Left kidney (tissue), 2 donors: ENCODE data around the gene DMXL1. TPM values are rescaled to one million over a fixed set of nuclear protein-coding genes. Genes with fewer than 3 reads are reported as not detected.
"Not testable (repeated sequence)": the region's sequence is repeated elsewhere in the genome, so short reads cannot be mapped to it uniquely, and the experiment has no call there.

Experiments used
- DNase-seq: peaks from one replicate; pipeline ENCODE4 v3.0.0-alpha.2; 2013
- polyA plus RNA-seq: library from polyadenylated mRNA; unstranded; fragments of 120-200 nt; gene quantifications from one replicate; pipeline ENCODE4 v1.2.1, GENCODE V29; 2013; ENCODE audit not compliant: insufficient read length

The DMXL1 gene
- polyA plus RNA-seq, 1 donor = 66.1 TPM

DNA sequence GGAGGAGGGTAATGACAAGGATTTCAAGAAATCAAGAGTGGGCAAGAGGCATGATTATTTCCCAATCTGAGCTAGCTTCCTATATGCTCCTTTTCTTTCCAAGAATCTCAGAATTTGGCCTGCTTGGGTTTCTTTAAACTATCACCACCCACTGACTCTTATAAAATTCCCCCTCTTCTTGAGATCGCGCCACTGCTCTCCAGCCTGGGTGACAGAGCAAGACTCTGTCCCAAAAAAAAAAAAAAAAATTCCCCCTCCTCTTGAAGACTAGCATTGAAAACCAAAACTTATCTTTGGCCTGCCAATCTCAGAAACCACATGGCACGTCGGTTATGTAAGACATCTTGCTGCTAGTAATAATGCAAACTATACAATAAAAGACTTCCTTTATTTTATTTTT, 3.4 kb upstream of the DMXL1 start:
- no peak for DNase-seq

GRCh38 chr5:119070578-119070827, 384 bp upstream of the DMXL1 start:
- DNase-seq = no peak

DNA sequence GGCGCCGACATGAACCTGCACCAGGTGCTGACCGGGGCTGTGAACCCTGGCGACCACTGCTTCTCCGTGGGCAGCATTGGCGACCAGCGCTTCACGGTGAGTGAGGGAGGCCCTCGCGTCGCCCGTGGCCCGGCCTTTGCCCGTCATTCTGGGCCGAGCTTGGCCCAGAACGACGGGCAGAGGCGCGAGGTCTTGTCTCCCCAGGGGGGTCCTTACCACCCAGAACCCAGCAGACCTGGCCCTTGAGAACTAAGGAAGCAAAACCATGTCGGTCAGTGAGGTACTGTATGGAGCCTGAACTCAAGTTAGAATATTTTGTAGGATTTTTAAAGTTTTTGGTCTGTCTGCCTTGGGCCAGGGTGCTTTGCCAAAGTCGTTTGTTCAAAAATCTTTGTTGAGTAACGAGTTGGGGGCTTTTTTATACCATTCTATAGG, 691 bp downstream of the DMXL1 start:
- peak; percentile 19 for DNase-seq

DNA sequence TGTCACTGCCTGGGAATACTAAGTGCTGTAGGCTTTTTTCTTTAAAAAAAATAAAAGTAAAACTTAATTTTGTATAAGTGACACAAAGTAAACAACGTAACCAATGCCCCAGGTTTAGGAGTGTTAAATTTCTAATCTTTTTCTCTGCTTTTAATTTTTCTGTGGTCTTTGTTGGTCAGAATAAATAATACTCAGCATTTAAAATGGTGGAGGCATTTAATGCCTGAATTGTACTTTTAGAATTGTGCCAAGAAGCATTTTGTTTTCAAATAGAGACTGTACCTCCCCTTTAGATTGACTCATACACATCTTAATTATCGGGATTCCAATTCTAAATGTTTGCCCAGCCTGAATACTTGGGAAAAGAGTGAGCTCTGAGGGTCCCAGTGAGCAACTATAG, 1.6 kb downstream of the DMXL1 start:
- no peak for DNase-seq

DNA sequence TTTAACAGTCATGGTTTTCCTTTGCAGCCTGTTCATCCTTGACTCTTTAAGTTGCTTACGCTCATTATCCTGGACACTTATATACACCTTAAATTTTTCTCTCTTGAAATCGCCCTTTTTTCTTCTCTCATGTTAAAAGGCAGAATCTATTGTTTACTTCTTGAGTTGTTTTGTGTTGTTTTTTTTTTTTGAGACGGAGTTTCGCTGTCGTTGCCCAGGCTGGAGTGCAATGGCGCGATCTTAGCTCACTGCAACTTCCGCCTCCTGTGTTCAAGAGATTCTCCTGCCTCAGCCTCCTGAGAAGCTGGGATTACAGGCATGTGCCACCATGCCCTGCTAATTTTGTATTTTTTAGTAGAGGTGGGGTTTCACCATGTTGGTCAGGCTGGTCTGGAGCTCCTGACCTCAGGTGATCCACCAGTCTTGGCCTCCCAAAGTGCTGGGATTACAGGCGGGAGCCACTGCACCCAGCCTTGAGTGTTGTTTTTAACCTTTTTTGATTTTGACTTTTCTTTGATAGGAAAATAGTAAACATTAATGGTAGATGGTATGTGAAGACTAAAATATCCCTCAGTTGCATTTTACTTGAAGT, 3.0 kb downstream of the DMXL1 start:
- DNase-seq = not testable (repeated sequence)

DNA sequence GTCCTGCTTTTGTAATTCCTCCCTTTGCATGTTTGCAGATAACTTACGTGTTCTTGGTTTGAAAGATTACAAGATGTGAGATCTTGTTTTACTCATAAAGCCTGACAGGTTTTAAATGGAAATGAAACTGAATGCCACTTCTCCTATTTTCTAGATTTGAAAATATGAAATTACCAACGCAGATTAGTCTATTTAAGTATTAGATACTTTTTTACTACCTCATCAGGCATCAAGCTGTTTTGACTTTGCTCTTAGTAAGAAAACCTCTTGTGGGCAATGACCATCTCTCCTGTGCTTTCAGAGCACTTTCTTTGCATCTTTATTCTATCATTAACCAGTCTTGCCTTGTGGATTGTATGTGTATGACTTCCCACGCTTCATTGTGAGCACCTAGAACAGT, 3.5 kb downstream of the DMXL1 start:
- DNase-seq = no peak

DNA sequence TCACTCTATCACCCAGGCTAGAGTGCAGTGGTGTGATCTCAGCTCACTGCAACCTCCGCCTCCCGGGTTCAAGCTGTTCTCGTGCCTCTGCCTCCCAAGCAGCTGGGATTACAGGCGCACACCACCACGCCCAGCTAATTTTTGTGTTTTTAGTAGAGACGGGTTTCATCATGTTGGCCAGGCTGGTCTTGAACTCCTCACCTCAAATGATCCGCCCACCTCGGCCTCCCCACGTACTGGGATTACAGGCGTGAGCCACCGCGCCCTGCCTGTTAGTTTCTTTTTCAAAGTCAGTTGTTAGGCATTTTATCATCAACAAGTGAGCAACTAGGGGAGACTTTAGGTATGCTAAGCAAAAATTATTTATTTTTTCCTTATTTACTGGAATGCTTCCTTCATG, 4.4 kb downstream of the DMXL1 start:
- not testable (repeated sequence) for DNase-seq

- no peak for DNase-seq
Observed at GRCh38 chr5:119076080-119076479, 5.2 kb downstream of the DMXL1 start.

- no peak for DNase-seq
Observed at GRCh38 chr5:119077444-119077843, 6.6 kb downstream of the DMXL1 start.

DNA sequence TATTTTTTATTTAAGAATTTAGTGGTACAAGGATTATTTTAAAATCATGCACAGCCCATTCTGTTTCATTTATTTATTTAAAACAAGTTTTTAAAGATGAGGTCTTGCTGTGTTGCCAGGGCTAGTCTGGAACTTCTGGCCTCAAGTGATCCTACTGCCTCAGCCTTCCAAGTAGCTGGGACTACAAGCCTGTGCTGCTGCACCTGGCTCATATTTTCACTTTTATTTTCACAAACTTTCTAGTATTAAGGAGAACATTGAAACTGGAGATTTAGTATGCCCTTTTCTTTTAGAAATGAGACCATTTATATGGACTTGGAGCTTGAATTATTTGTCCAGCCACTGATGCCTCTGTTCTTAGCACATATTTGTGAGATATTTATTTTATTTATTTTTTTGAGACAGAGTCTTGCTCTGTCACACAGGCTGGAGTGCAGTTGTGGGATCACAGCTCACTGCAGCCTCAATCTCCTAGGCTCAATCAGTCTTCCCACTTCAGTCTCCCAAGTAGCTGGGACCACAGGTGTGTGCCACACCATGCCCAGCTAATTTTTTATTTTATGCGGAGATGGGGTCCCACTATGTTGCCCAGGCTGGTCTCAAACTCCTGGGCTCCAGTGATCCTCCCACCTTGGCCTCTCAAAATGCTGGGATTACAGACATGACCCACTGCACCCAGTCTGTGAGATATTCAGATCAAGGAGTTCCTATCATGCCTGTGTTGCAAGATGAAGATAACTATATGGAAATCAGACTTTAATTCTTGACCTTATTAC, 7.4 kb downstream of the DMXL1 start:
- DNase-seq = no peak

DNA sequence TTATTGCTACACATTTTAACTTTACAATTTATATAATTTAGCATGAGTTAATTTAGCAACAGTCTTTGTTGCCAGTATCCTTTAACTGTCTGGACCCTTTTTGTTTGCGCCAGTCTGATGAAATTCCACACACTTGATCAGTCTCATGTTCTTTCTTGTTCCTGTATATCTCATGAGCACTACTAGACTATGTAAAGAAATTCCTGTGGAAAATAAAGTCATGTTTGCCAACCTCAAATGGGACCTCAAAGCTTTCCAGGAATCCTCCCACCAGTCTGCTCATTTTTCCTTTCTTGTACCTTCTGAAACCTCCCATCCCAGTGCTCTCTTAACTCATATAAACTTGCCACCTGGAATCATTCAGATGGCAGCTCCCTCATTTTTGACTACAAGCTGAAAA, 8.0 kb downstream of the DMXL1 start:
- no peak for DNase-seq

- DNase-seq = no peak
Observed at GRCh38 chr5:119079318-119079921, 8.5 kb downstream of the DMXL1 start.

DNA sequence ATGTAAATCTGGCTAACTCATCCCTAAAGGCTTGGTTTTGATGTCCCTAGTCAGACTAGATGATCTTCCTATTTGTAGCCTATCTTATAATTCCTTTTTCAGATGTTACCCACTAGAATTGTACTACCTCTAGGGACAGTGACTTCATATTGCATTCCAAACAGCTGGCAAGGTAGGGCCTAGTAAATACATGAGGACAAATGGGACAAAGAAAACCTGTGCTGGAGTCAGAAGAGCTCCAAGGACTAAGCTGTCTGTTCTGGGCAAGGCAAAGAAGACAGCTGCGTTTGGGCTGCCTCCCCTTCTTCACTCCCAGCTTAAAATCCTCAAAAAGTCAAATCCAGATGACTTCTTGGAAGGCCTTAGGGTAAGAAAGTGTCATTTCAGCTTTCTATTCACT, 10.0 kb downstream of the DMXL1 start:
- DNase-seq = no peak

- no peak for DNase-seq
Observed at GRCh38 chr5:119082691-119083090, 11.8 kb downstream of the DMXL1 start.

DNA sequence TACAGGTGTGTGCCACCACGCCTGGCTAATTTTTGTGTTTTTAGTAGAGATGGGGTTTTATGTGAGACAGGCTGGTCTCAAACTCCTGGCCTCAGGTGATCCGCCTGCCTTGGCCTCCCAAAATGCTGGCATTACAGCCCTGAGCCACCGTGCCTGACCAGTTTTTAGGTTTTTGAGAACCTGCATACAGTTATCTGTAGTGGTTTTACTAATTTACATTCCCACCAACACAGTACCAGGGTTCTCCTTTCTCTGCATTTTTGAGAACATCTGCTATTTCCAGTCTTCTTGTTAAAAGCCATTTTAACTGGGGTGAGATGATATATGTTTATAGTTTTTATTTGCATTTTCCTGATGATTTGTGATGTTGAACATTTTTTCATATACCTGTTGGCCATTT, 12.8 kb downstream of the DMXL1 start:
- no peak for DNase-seq

- no peak for DNase-seq
Observed at GRCh38 chr5:119088438-119088837, 17.6 kb downstream of the DMXL1 start.

DNA sequence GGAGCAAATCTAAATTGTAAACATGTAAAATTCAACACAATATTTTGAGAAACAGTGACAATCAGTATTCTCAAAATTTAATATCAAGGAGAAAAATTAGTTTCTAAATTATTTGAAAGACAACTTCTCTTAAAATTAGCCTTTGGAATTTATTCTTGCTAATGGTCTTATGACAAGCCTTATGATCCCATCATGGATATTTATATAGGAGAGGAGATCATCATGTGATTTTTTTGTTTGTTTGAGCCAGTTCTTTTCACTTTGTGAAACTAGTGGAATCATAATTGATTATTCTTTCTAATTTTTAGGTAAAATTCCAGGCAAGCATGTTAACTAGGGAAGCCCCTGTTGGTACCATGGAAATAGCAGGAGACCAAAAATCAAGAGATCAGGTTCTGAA, 24.7 kb downstream of the DMXL1 start:
- DNase-seq = no peak

- DNase-seq = no peak
Observed at GRCh38 chr5:119105971-119106370, 35.1 kb downstream of the DMXL1 start.

- DNase-seq = no peak
Observed at GRCh38 chr5:119112151-119112550, 41.3 kb downstream of the DMXL1 start.

- no peak for DNase-seq
Observed at GRCh38 chr5:119117237-119117636, 46.4 kb downstream of the DMXL1 start.

DNA sequence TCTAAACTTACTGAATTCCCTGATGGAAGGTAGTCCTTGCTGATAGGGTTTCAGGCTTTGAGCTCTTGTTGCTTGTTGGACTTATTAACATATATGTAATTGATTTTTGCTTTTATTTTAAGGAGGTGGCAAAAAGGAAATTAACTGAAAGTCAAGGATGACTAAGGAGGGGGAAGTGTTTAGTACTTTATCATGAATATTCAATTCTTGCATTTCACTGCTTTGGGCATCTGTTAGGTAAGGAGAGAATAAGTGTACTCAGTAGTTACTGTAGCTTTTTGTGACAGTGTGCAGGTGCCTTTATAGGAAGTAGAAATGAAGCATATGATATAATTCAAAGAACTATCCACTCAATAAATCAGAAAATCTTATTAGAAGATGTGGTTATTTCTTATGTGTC, 47.1 kb downstream of the DMXL1 start:
- DNase-seq = no peak

- no peak for DNase-seq
Observed at GRCh38 chr5:119120893-119121292, 50.0 kb downstream of the DMXL1 start.

DNA sequence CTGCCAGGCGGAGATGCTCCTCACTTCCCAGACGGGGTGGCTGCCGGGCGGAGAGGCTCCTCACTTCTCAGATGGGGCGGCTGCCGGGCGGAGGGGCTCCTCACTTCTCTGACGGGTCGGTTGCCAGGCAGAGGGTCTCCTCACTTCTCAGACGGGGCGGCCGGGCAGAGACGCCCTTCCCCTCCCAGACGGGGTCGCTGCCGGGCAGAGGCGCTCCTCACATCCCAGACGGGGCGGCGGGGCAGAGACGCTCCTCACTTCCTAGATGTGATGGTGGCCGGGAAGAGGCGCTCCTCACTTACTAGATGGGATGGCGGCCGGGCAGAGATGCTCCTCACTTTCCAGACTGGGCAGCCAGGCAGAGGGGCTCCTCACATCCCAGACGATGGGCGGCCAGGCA, 51.6 kb downstream of the DMXL1 start:
- DNase-seq = not testable (repeated sequence)

- DNase-seq = no peak
Observed at GRCh38 chr5:119123280-119123679, 52.4 kb downstream of the DMXL1 start.
